ENCODE results near the gene CAMSAP2. TPM values are rescaled to one million over a fixed set of nuclear protein-coding genes. Genes with fewer than 3 reads are reported as not detected.

The CAMSAP2 gene
- polyA plus RNA-seq, 1 of the 3 experiments (the other 2 are of a cell fraction), result 5.5 TPM

DNA sequence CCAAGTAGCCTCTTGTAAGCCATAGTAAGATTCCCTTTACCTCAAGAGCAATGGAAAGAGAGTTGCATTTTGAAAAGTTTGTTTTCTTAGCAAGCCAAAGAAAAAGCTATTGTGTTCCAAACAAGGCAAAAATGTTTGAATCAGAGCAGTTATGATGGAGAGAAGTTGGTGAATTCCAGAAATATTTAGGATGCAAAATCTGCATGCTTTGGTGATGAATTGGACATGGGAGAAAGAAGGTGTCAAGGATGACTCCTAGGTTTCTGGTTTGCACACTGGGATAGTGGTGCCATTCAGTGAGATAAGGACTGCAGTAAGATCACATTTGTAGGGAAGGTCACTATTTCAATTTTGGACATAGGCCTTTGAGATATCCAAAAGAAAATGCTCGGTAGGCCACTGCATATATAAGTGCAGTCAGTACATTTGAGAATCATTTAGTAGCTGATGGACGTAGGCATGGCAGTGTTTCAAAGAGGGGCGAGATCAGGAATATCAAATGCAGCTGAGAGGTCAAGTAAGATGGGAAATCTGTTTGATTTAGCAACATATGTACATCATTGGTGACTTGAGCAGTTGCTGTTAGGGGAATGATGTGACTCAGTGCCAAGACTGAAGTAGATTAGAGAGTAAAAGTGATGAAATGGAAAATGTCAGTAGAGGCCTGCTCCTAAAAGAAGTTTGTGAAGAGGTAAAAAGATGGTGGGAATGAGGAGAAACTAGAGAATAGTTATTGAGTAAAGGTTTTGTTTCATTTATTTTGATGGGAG lies 100.2 kb downstream of the CAMSAP2 start:
- Histone ChIP-seq H3K27ac (ENCODE audit: low read depth in 2 of 2, low read length in 1 of 2) (0 out of 4 replicates have a peak overlapping the region, but pooled peaks of 1 of the 2 experiments have one; percentile 11), H3K4me1 (ENCODE audit: control insufficient read depth in 1 of 2, insufficient read depth in 2 of 2, low read depth in 1 of 2, low read length in 1 of 2) (peaks cover 0 to 10% of the 10 kb centered on the region in 2 experiments; a peak in 1 of 4 replicates), H3F3A (replicated peaks; ENCODE audit: insufficient read depth) (peaks cover 36% of the 10 kb centered on the region), H3K4me3 (ENCODE audit: low read depth in 2 of 2, low read length in 1 of 2) (no peak overlapping the region), H2AFZ (ENCODE audit: low read depth) (no peak overlapping the region), H3K27me3 (ENCODE audit: insufficient read depth) (no peaks in the 10 kb centered on the region), H3K79me2 (ENCODE audit: insufficient read depth) (peaks cover 61% of the 10 kb centered on the region), H3K9me3 (peaks cover 6% of the 10 kb centered on the region; the same call in 1 of the 2 replicates), H3K9ac (peak overlapping the region; percentile 5; the same call in 1 of the 2 replicates), H4K20me1 (ENCODE audit: insufficient read depth) (peaks cover 10% of the 10 kb centered on the region; the same call in 1 of the 2 replicates), H3K4me2 (no peak overlapping the region), H3K9me2 (no peaks in the 10 kb centered on the region), H3K36me3 (replicated peaks in 1 of 2; ENCODE audit: control insufficient read depth in 1 of 2, insufficient read depth in 2 of 2, low read length in 1 of 2) (peaks cover 22 to 49% of the 10 kb centered on the region in 2 experiments)
- ChIA-PET CTCF (interaction anchor here (1.1 to 2.5 kb wide), 13 partner anchors 7 to 280 kb away, joined by 3 to 21 read pairs (median 4); no protein-coding TSS in a partner anchor), POLR2A (no interaction called here)
- no peak for TF ChIP-seq GABPA (IDR thresholded peaks at IDR 0.05; ENCODE audit: low read depth)
- TF ChIP-seq EP300 (IDR thresholded peaks at IDR 0.05; ENCODE audit: borderline replicate concordance in 1 of 2, low read depth in 1 of 2, low read length in 1 of 2), result no peak
- TF ChIP-seq, protein P1, sequence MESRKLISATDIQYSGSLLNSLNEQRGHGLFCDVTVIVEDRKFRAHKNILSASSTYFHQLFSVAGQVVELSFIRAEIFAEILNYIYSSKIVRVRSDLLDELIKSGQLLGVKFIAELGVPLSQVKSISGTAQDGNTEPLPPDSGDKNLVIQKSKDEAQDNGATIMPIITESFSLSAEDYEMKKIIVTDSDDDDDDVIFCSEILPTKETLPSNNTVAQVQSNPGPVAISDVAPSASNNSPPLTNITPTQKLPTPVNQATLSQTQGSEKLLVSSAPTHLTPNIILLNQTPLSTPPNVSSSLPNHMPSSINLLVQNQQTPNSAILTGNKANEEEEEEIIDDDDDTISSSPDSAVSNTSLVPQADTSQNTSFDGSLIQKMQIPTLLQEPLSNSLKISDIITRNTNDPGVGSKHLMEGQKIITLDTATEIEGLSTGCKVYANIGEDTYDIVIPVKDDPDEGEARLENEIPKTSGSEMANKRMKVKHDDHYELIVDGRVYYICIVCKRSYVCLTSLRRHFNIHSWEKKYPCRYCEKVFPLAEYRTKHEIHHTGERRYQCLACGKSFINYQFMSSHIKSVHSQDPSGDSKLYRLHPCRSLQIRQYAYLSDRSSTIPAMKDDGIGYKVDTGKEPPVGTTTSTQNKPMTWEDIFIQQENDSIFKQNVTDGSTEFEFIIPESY (IDR thresholded peaks at IDR 0.05; ENCODE audit: borderline replicate concordance, low read depth), result no peak
- 0 out of 2 replicates have a peak, but pooled peaks have one; percentile 22 for TF ChIP-seq FOSL2 (IDR thresholded peaks at IDR 0.05; ENCODE audit: borderline replicate concordance, low read depth)
- 0 out of 2 replicates have a peak, but pooled peaks have one; percentile 49 for TF ChIP-seq TEAD4 (IDR thresholded peaks at IDR 0.05; ENCODE audit: borderline replicate concordance, insufficient read depth)
- TF ChIP-seq TAF1 (IDR thresholded peaks at IDR 0.05; ENCODE audit: borderline replicate concordance, low read depth, low read length), result no peak
- 0 out of 2 replicates have a peak, but pooled peaks have one; percentile 29 for TF ChIP-seq JUND (IDR thresholded peaks at IDR 0.05)
- DNase-seq, result no peak
- WGBS (ENCODE audit: low lambda C conversion rate), result 93% methylated on average over 3 of the region's 3 CpGs

DNA sequence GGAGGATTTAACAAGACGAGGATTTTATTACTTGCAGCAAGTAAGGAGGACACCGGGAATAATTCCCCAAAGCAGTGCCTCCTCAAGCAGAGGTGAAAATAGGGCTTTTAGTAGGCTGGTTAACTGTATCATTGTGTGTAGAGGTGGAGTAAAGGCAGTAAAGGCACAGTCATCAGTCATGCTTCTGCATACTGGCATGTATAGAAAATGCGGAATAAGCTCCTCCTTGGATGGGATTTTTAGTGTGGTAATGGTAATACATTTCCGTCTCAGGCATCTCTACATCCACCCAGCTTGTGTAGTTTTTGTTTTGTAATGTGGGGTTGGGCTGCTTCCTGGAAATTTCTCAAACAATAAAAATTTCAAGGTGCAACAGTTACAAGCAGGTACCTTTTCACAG lies 106.7 kb downstream of the CAMSAP2 start:
- no peak for DNase-seq
- Histone ChIP-seq H2AFZ (ENCODE audit: low read depth) (no peak overlapping the region), H3K9me3 (no peaks in the 10 kb centered on the region), H3K9me2 (no peaks in the 10 kb centered on the region), H3K36me3 (replicated peaks in 1 of 2; ENCODE audit: control insufficient read depth in 1 of 2, insufficient read depth in 2 of 2, low read length in 1 of 2) (peaks cover 74 to 91% of the 10 kb centered on the region in 2 experiments), H3F3A (replicated peaks; ENCODE audit: insufficient read depth) (no peaks in the 10 kb centered on the region), H3K9ac (no peak overlapping the region), H3K79me2 (ENCODE audit: insufficient read depth) (peaks cover 15% of the 10 kb centered on the region; the same call in 1 of the 2 replicates), H3K27ac (ENCODE audit: low read depth in 2 of 2, low read length in 1 of 2) (no peak overlapping the region), H4K20me1 (ENCODE audit: insufficient read depth) (no peaks in the 10 kb centered on the region), H3K4me2 (no peak overlapping the region), H3K27me3 (ENCODE audit: insufficient read depth) (no peaks in the 10 kb centered on the region), H3K4me1 (ENCODE audit: control insufficient read depth in 1 of 2, insufficient read depth in 2 of 2, low read depth in 1 of 2, low read length in 1 of 2) (no peaks in the 10 kb centered on the region), H3K4me3 (ENCODE audit: low read depth in 2 of 2, low read length in 1 of 2) (no peak overlapping the region)
- CTCF ChIA-PET, result interaction anchor here (1.1 to 2.0 kb wide), 3 partner anchors 8 to 223 kb away, joined by 3 to 9 read pairs (median 5); no protein-coding TSS in a partner anchor
- POLR2A ChIA-PET, result no interaction called here
- 94% methylated on average over 4 of the region's 4 CpGs for WGBS (ENCODE audit: low lambda C conversion rate)
- TF ChIP-seq FOSL2 (IDR thresholded peaks at IDR 0.05; ENCODE audit: borderline replicate concordance, low read depth), result no peak
- TF ChIP-seq RXRA (IDR thresholded peaks at IDR 0.05; ENCODE audit: borderline replicate concordance, low read depth), result no peak
- no peak for TF ChIP-seq GATA2 (CRISPR knock-in tag; IDR thresholded peaks at IDR 0.05)
- TF ChIP-seq RFX5 (IDR thresholded peaks at IDR 0.05; ENCODE audit: low read length), result no peak
- TF ChIP-seq CHD2 (IDR thresholded peaks at IDR 0.05; ENCODE audit: low read length, partially characterized antibody), result no peak
- no peak for TF ChIP-seq FOXM1 (IDR thresholded peaks at IDR 0.05; ENCODE audit: low read depth)
- TF ChIP-seq NRF1 (IDR thresholded peaks at IDR 0.05; ENCODE audit: low read depth, low read length), result no peak
- TF ChIP-seq GABPA (IDR thresholded peaks at IDR 0.05; ENCODE audit: low read depth), result no peak
- TF ChIP-seq NFIC (IDR thresholded peaks at IDR 0.05; ENCODE audit: borderline replicate concordance), result no peak
- TF ChIP-seq, protein P2, sequence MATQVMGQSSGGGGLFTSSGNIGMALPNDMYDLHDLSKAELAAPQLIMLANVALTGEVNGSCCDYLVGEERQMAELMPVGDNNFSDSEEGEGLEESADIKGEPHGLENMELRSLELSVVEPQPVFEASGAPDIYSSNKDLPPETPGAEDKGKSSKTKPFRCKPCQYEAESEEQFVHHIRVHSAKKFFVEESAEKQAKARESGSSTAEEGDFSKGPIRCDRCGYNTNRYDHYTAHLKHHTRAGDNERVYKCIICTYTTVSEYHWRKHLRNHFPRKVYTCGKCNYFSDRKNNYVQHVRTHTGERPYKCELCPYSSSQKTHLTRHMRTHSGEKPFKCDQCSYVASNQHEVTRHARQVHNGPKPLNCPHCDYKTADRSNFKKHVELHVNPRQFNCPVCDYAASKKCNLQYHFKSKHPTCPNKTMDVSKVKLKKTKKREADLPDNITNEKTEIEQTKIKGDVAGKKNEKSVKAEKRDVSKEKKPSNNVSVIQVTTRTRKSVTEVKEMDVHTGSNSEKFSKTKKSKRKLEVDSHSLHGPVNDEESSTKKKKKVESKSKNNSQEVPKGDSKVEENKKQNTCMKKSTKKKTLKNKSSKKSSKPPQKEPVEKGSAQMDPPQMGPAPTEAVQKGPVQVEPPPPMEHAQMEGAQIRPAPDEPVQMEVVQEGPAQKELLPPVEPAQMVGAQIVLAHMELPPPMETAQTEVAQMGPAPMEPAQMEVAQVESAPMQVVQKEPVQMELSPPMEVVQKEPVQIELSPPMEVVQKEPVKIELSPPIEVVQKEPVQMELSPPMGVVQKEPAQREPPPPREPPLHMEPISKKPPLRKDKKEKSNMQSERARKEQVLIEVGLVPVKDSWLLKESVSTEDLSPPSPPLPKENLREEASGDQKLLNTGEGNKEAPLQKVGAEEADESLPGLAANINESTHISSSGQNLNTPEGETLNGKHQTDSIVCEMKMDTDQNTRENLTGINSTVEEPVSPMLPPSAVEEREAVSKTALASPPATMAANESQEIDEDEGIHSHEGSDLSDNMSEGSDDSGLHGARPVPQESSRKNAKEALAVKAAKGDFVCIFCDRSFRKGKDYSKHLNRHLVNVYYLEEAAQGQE (IDR thresholded peaks at IDR 0.05; ENCODE audit: low read depth, low read length), result no peak
- no peak for TF ChIP-seq MEF2A (IDR thresholded peaks at IDR 0.05; ENCODE audit: borderline replicate concordance, low read depth)
- TF ChIP-seq EP300 (IDR thresholded peaks at IDR 0.05; ENCODE audit: borderline replicate concordance in 1 of 2, low read depth in 1 of 2, low read length in 1 of 2), result no peak
- no peak for TF ChIP-seq YY1 (IDR thresholded peaks at IDR 0.05; ENCODE audit: low read depth)
- TF ChIP-seq, protein P3, sequence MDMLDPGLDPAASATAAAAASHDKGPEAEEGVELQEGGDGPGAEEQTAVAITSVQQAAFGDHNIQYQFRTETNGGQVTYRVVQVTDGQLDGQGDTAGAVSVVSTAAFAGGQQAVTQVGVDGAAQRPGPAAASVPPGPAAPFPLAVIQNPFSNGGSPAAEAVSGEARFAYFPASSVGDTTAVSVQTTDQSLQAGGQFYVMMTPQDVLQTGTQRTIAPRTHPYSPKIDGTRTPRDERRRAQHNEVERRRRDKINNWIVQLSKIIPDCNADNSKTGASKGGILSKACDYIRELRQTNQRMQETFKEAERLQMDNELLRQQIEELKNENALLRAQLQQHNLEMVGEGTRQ (IDR thresholded peaks at IDR 0.05; ENCODE audit: borderline replicate concordance, low read depth, low read length), result no peak
- no peak for TF ChIP-seq SIN3A (IDR thresholded peaks at IDR 0.05; ENCODE audit: borderline replicate concordance, low read depth, low read length)
